GM19351 (cell line): ENCODE measurements around the gene TNNC1.

Experiments
- ATAC-seq: cut with Tn5 transposase; IDR thresholded peaks from one replicate; pipeline ENCODE4 v1.9.1; 2021; ENCODE audit warnings: mild to moderate bottlenecking, moderate library complexity; ENCODE audit not compliant: unreplicated experiment

TNNC1 gene

DNA sequence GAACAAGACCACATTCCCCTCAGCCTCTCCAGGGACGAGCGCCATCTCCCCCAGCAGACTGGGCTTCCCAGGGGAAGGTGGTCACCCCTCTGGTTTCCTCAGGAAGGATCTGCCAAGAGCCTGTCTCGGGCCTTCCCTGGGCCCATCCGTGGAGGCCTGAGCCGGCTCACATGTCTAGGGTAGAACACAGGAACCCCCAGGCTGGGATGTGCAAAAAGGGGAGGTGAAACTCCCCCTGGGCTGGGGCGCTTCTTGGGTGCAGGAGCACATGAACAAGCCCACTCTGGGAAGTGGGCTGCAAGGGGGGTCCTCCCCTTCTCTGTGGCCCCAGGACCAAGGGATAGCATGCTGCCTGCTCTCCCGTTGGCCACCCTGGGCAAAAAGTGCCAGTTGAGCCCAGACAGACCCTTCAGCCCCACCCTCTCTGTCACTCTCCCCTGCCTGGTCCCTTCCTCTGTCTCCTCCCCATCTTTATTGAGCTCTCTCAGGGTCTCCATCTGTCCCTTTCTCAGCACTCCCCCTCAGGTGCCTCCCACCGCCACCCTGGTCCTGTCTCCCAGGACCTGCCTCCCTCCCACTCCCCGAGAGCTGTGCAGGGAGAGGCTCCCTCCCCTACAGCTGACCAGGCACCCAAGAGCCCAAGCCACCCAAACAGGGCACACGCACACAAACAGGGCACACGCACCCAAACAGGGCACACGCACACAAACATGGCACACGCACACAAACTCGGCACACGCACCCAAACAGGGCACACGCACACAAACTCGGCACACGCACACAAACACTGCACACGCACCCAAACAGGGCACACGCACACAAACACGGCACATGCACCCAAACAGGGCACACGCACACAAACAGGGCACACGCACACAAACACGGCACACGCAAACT lies 9.8 kb downstream of the TNNC1 start:
- ATAC-seq = no peak

DNA sequence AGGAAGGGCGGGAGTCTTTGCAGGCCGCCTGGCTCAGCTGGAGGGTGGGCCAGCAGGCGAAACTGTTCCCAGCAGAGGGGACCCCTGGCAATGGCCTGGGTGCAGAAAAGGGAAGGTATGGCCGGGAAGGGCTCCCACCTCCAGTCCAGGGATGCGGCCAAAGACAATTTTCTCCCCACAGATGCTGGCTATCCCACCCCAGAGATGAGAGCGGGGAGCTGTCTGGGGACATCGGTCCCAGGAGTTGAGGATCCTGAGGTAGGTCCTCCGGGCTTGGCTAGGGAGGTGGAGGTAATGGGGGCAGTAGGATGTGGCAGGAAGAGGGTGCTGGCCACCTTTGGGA lies 10.6 kb downstream of the TNNC1 start:
- ATAC-seq = no peak

DNA sequence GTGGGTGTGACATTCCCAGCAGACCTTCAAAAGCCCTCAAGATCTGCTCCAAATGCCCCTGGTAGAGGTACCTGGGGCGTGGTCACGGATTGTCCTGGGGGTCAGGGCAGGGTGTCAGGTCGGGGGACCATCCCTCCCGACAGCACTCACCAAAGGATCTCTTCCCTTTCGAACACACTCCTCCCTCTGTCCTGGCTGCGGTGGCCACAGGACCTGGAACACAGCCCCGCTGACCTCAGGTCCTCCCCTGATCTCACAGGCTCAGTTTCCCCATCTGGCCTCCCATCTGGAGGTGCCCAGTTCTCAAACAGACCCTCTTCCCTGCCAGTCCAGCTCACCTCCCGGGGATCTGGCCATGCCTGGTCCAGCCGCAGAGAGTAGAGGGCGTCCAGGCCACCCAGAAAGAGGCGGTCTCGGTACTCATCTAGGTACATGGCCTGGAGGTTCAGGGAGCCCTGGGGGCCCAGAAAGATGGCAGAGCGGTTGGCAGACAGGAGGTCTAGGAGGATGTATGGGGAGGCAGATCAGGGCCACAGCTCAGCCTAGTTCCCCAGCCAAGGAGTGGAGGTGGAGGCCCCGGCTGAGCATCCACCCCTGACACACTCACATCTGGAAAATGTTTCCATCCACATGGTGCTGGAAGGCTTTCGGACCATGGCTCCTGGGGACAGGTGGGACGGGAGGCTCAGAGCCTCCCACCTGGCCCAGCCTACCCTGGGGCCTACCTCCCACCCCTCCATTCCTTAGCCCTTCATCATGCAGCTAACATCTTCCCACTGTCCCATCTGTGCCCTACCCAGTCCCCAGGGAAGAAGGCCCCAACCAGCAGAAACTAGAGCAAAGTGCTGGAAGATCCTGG lies 11.2 kb downstream of the TNNC1 start:
- no peak for ATAC-seq

DNA sequence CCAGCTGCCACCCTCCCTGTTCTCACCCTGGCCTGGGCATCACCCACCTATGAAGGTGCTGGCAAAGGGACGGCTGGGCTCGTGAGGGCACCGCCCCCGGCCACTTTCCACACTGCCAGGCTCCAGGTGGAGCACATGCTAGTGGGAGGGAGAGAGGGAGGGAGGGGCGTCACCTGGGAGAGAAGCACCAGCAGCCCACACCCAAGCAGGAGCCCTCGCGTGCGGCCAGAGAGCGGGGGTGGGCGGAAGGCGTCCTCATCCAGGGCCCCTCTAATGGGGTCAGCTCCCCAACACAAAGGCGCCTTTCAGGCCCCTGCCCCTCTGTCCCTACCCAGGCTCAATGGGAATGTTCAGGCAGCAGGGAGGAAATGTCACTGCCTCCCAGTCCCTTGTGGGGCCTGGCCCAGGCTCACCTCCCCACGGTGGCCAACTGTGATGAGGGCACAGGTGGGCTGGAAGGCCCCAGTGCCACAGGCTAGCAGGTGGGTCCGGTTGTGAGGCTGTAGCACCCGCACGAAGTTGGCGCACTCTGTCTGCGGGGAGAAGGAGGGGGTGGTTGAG lies 12.0 kb downstream of the TNNC1 start:
- no peak for ATAC-seq

DNA sequence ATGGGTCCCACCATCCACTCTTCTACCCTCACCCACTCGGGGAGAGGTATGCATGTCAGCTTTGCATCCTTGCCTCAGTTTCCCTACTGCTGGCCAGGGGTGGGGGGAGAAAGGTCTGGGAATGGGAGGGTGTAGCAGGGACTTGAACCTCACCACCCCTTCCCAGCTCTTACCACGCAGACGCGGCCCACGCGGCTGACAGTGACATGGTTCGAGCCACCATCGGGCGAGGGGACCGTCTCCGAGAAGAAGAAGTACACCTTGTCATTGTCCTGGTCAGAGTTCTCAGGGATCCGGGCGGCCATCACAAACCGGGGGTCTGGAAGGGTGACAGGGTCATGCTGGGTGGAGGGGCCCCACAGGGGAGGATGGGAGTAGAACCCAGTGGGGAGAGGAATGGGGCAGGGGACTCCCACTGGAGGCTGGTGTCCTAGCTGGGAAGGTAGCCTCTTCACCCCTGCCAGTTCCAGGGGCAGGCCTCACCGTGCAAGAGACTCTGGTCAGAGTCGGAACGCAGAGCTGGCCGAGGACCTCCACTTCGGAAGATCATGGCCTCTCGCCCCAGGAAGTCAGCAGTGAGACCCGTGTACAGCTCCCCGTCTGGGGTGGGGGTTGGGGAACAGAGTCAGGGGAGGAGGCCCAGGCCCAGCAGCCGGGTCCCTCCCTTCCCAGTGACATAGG lies 12.6 kb downstream of the TNNC1 start:
- no peak for ATAC-seq

DNA sequence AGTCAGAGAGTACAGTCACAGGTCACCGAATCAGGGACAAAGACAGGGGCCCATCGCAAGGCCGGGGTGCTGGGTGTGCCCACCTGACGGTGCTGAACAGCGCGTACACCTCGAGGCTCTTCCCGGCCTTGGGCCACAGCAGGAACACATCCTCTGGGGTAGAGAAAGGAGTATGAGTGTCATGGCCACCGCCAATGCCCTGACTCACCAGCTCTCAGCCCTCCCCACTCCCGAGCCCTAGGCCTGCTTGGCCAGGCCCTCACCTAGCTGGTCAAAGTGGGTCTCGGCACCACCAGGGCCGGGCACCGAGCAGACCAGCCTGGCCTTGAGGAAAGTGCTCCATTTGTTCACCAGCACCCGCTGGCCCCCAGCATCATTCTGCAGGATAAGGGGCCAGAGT lies 13.2 kb downstream of the TNNC1 start:
- no peak for ATAC-seq

DNA sequence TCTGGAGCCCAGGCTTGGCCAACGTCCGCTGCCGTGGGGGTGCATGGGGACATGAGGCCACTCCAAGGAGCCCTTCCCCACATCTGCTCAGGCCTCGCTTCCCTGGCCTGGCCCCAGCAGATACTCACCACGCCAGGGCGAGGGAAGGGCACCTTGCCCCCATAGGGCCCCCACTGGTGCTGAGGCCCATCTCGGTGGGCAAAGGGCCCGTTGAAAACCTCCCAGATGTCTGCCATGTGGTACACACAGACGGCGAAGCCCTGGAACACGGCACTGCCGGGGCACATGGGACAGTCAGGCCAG lies 13.6 kb downstream of the TNNC1 start:
- no peak for ATAC-seq

DNA sequence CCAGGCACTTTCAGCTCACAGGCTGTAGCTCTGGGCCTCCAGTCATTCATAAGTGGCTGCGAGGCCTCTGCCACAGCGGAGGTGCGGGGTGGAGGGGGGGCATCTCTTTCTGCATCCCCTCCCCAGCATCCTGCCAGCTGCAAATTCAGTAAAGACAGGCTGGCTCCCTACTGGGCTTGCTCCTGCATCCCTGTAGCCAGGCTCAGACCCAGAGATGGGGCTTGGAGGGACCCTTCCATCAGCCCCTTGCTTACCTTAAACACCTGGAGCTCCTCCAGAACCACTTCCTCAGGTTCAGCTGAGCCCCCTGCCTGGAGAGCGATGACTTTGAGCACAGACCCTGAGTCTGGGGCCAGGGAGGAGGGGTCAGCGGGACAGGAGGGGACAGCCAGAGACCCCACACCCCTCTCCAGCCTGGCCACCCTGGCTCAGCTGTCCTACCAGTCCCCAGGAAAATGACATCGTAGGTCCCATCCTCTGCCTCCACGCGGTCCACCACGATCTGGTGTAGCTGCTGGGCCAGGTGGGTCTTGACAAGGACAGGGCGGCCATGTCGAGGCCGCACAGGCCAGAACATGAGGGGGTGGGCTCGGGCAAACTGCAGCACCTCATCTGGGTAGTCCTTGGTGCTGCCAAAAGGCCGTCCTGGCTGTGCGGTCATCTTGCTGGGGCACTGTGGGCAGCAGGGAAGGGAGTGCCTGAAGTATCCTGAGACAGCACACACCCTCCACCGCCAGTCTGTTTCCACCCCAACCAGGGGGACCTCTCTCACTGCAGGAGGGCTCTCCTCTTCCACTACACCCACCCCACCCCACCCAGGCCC lies 14.2 kb downstream of the TNNC1 start:
- ATAC-seq = no peak

DNA sequence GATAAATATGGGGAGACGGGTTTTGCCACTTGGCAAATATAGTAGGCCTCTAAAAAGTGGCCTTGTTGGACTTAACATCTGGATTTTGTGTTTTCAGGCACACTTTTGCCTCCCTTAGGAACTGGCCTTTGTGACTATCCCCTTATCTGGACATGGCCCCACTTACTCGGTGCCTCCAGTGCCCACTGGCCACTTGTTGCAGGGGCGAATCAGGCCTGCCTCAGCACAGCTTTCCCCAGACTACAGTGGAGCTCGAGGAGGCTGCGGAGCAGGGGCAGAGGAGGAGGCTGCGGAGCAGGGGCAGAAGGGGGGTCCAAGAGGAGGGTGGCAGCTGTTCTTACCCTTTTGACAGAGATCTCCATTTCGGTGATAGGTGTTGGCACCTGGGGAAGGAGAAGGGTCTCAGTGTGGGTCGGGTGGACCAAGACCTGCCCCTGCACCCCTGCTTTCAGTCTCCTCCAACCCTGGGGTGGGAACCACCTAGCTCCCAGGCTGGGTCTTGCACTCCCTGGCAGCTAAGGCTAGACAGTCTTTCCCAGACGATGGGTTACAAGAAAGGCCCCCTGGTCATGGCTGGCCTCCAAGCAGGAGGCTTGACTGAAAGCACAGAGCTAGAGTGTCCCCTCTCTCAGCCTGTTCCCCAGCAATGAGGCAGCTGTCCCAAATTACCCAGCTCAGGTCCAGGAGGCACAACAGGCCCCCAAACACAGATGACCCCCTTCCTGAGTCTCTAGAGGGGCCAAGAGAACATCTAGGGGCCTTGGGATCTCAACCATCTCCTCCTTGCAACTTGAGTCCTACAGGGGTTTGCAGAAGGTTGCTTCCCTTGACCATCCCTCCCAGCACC lies 15.0 kb downstream of the TNNC1 start:
- no peak for ATAC-seq

DNA sequence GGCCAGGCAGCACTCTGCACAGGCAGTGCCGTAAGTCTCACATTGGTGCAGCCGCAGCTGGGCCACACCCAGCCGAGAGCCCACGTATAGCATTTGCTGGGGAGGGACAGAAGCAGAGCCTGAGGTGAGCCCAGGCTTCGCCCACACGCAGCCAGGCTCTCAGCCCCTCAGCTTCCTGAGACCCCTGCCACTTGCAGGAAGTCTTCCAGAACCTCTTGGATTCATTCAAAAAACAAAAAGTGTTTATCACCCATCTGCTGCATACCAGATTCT lies 15.8 kb downstream of the TNNC1 start:
- ATAC-seq = no peak

DNA sequence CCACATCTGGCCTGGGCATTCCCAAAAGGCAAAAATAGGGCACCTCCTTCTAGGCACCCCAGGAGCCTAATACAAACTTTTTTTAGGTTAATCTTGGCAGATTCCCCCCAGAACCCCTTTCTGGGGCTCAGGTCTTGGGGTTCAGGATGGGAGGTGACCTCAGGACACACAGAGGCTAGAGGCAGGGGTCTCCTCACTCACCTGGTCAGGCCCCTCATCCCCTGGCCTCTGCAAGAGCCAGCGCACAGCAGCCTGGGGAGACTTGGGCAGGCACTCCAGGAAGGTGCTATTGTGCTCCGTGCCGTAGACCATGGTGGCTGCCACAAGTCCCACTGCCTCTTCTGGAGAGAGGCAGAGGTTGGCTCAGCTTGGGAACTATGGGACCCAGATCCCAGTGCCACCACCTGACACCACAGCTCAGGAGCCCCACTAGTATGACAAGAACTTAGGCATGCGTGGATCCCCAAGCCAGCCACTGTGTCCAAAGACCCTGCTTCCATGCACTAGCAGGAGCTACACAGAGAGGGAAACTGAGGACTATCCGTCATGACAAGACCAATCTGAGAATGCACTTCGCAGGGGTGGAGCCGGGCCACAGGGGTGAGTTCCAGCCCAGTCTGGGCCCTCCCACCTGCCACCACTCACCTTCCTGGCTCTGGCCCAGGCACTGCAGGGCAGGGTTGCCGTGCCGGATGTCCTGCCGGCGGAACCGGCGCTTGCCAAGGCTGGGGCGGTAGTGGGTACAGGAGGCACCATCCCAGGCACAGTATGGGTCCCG lies 16.3 kb downstream of the TNNC1 start:
- no peak for ATAC-seq

DNA sequence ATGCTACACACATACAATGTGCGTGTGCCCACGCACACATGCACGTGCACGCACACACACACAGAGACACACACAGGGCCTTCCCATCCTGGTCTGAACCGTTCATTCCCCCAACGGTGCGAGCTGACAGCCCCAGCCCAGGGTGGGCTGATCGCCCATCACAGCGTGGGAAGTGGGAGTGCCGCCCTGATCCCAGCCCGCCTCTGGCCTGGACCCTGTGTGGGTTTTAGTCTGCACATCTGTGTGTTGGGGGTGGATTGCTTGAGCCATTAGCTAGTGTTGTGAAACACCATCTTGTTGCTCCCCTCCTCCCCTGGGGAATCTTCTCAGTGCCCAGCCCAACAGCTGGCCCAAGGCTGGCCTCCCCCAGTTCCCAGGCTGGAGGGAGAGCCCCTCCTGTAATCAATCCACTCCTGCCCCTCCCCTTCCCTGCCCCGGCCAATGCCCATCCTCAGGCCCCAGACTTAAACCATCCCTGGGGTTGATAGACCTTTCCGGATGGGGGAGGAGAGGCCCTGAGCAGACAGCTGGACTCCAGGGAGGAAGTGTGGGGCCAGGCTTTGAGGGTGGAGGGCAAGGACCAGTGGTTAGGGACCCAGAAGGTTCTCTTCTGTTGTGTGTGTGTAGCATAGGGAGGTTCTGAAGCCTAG lies 17.2 kb downstream of the TNNC1 start:
- no peak for ATAC-seq

DNA sequence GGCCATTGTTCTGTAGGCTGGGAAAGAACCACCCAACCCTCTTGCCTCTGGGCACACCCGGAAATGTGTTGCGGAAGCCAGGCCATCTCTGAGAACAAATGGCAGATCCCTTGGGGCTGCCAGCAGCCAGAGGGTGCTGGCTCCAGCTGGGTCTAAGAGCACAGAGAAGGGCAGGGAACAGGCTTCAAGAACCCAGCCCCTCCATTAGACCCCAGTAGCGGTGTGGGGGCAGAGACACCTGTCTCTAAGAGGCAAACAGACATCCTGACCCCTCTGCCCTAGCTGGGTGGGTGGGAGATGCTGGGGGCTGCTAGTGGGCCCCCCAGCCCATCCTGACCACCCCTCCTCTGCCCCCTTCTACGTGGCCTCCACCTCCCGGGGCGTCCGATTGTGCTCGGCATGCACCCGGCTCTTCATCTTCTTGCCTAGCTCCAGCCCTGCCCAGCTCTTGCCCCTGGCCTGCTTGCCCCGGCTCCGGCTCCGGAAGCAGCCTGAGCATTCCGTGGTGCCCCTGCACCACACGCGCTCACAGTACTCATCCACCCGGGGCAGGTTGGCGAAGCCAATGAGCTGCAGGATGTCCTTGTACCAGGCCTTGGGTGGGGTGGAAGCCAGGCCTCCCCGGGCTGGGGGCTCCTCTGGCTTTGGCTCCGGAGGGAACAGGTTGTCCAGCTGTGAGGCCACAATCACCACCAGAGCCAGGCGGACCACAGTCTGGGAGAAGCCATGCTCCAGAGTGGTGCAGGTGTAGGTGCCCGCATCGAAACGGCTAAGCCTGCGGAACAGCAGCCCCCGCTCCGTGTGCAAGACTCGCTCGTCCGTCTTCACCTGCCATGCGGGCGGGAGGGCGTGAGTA lies 18.4 kb downstream of the TNNC1 start:
- ATAC-seq = no peak

DNA sequence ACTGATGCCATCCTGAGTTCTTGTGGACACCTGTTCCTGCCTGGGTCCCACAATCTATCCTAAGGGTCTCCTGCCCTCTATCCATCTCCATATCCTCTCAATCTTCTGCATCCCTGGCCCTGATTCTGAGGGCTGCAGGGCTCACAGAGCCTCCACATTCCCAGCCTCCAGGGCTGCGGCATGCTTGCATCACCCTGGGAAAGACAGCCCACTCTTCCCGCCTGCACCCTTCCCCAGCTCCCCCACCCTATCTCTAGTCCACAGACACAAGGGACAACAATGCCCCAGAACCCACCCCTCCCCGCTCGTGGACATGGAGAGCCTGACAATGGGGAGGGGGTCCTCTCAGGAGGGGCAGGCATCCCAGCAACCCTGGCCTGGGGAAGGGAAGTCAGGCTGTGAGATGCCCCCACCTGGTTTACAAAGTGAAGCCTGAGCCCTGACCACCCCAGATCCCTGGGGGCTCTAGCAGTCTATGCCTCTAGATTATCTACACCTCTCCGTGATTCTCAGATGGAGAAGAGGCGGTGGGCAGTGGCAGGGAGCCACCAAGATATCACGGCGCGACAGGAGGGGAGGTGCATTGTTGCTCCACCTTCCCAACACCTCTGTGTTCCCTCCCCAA lies 19.2 kb downstream of the TNNC1 start:
- no peak for ATAC-seq

DNA sequence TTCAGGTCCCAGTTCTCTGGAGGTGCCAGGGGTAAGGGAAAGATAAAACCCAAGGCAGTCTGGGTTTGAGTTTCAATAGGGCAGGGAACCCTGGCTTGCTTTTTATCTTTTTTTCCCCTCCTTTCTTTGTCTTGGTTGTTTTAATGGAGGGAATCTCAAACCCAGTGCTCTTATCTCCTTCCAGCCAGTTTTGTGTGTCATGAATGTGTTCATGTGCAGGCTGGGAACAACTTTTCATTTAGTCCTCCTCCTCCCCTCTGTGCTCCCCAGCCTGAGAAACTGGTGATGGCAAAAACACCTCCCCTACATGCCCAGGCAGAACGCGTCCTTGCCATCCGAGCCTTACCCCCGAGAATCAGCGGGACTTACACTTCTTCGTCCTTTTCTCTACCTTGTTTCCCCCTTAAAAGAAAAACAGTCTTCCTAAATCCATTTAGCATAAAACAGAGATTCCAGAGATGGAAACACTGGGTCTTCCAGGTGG lies 19.8 kb downstream of the TNNC1 start:
- ATAC-seq = no peak

DNA sequence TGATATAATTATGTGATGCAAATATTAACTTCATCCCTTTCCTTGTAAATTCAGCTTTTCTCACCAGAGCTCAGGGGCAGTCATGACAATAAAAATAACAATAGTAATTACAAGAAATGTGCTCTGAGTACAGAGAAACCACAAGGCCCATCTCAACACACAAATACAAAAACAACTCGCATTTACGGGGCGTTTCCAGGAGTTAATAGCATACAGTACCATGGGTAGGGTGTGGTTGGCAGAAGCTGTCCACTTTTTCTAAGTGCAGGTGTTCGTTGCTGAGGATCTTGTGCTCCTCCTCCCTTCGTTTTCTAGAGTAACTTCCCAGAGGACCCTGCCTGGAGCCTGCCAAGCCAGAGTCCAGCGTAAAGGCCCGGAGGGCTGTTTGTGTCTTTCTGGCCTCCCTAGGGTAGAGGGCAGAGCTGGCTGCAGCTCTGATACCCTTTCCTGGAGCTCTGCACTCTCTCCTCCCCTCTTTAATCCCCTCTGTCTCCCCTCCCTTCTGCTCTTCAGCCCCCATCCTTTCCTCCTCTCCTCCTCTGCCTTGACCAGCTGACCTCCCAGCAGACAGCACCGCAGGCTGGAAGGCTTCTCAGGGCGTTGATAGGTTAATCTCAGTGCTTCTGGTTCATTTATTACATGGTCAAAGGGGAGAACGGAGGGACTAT lies 20.4 kb downstream of the TNNC1 start:
- ATAC-seq = no peak

DNA sequence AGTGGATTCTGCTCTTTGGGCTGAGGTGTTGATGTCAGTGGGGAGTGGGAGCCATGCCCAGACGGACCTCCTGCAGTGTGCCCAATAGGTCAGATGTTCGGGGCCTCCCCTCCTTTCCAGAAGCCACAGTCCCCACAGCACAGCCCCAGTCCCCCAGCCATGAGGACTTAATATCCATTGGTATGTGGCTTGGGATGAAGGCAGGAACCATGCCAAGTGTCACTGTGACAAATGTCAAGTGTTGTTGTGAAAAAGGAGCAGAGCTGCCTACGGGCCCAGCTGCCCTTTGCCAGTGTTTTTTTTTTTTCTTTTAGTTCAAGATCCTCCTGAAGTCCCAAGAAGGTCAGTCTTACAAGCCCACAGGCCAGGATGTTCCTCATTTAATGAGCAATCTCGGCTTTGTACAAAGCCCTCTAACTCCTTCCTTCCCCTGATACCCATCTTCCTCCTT lies 21.1 kb downstream of the TNNC1 start:
- ATAC-seq = no peak
